ENCODE data around the gene MYOZ3.

Gene MYOZ3

GRCh38 chr5:150622157-150622556 lies 38.9 kb upstream of the MYOZ3 start:
- TF ChIP-seq CTCF (IDR thresholded peaks at IDR 0.05; ENCODE audit: low read depth, low read length) = no peak

GRCh38 chr5:150623152-150623877 lies 37.7 kb upstream of the MYOZ3 start:
- no peak overlapping the region for H3K4me3 ChIP-seq (replicated peaks in 1 of 2; ENCODE audit: low read depth in 2 of 2, low read length in 2 of 2)
- TF ChIP-seq CTCF (IDR thresholded peaks at IDR 0.05; ENCODE audit: low read depth, low read length) = no peak
- DNase-seq (ENCODE audit: low read depth in 2 of 2) = no peak

More at GRCh38 chr5:150622157-150622556, 38.9 kb upstream of the MYOZ3 start:
- peak in 1 of 2 donors; percentile 48 for DNase-seq (ENCODE audit: low read depth in 2 of 2)
- no peak overlapping the region for H3K4me3 ChIP-seq (replicated peaks in 1 of 2; ENCODE audit: low read depth in 2 of 2, low read length in 2 of 2)

- H3K4me3 ChIP-seq (replicated peaks in 1 of 2; ENCODE audit: low read depth in 2 of 2, low read length in 2 of 2) = no peak overlapping the region
- TF ChIP-seq CTCF (IDR thresholded peaks at IDR 0.05; ENCODE audit: low read depth, low read length) = no peak
- DNase-seq (ENCODE audit: low read depth in 2 of 2) = no peak
These were observed 37.2 kb upstream of the MYOZ3 start for GRCh38 chr5:150623878-150624216.

- DNase-seq (ENCODE audit: low read depth in 2 of 2) = peak in 1 of 2 donors; percentile 58
- TF ChIP-seq CTCF (IDR thresholded peaks at IDR 0.05; ENCODE audit: low read depth, low read length) = no peak
- H3K4me3 ChIP-seq (replicated peaks in 1 of 2; ENCODE audit: low read depth in 2 of 2, low read length in 2 of 2) = peak overlapping the region; percentile 68 to 89
These were observed 36.5 kb upstream of the MYOZ3 start for GRCh38 chr5:150624334-150625163.

- no peak for TF ChIP-seq CTCF (IDR thresholded peaks at IDR 0.05; ENCODE audit: low read depth, low read length)
- no peak for DNase-seq (ENCODE audit: low read depth in 2 of 2)
- H3K4me3 ChIP-seq (replicated peaks in 1 of 2; ENCODE audit: low read depth in 2 of 2, low read length in 2 of 2) = peak overlapping the region; percentile 68 to 89
These were observed 35.9 kb upstream of the MYOZ3 start for GRCh38 chr5:150625164-150625535.

GRCh38 chr5:150625831-150626746 lies 35.0 kb upstream of the MYOZ3 start:
- TF ChIP-seq CTCF (IDR thresholded peaks at IDR 0.05; ENCODE audit: low read depth, low read length) = no peak
- no peak for DNase-seq (ENCODE audit: low read depth in 2 of 2)
- peak overlapping the region; percentile 68 to 89 for H3K4me3 ChIP-seq (replicated peaks in 1 of 2; ENCODE audit: low read depth in 2 of 2, low read length in 2 of 2)
